ENCODE results near the gene PLEKHJ1. TPM values are rescaled to one million over a fixed set of nuclear protein-coding genes. Genes with fewer than 3 reads are reported as not detected.

The PLEKHJ1 gene
- total RNA-seq, 1 donor from 2014 or later = 107 TPM

GRCh38 chr19:2223959-2224358 lies 12.2 kb downstream of the PLEKHJ1 start:
- Mint-ChIP-seq H3K4me3 (no peak overlapping the region), H3K27me3 (no peaks in the 10 kb centered on the region), H3K4me1 (ENCODE audit: unreplicated experiment) (no peaks in the 10 kb centered on the region), H3K27ac (peak overlapping the region; percentile 58), H3K36me3 (no peaks in the 10 kb centered on the region), H3K9me3 (no peaks in the 10 kb centered on the region)
- DNase-seq (ENCODE audit: extremely low spot score, unreplicated experiment) = no peak
- TF ChIP-seq, protein P1, sequence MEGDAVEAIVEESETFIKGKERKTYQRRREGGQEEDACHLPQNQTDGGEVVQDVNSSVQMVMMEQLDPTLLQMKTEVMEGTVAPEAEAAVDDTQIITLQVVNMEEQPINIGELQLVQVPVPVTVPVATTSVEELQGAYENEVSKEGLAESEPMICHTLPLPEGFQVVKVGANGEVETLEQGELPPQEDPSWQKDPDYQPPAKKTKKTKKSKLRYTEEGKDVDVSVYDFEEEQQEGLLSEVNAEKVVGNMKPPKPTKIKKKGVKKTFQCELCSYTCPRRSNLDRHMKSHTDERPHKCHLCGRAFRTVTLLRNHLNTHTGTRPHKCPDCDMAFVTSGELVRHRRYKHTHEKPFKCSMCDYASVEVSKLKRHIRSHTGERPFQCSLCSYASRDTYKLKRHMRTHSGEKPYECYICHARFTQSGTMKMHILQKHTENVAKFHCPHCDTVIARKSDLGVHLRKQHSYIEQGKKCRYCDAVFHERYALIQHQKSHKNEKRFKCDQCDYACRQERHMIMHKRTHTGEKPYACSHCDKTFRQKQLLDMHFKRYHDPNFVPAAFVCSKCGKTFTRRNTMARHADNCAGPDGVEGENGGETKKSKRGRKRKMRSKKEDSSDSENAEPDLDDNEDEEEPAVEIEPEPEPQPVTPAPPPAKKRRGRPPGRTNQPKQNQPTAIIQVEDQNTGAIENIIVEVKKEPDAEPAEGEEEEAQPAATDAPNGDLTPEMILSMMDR (conservative IDR thresholded peaks at IDR 0.05) = no peak

GRCh38 chr19:2223391-2223790 lies 12.7 kb downstream of the PLEKHJ1 start:
- H3K9me3 Mint-ChIP-seq = no peaks in the 10 kb centered on the region
- H3K27me3 Mint-ChIP-seq = no peaks in the 10 kb centered on the region
- no peak overlapping the region for H3K4me3 Mint-ChIP-seq
- H3K4me1 Mint-ChIP-seq (ENCODE audit: unreplicated experiment) = no peaks in the 10 kb centered on the region
- DNase-seq (ENCODE audit: extremely low spot score, unreplicated experiment) = no peak
- H3K27ac Mint-ChIP-seq = no peak overlapping the region
- H3K36me3 Mint-ChIP-seq = no peaks in the 10 kb centered on the region
- TF ChIP-seq, protein P1 (conservative IDR thresholded peaks at IDR 0.05) = no peak

- H3K4me1 Mint-ChIP-seq (ENCODE audit: unreplicated experiment) = no peaks in the 10 kb centered on the region
- H3K27ac Mint-ChIP-seq = no peak overlapping the region
- no peak for DNase-seq (ENCODE audit: extremely low spot score, unreplicated experiment)
- TF ChIP-seq, protein P1 (conservative IDR thresholded peaks at IDR 0.05) = peak; percentile 36
- H3K9me3 Mint-ChIP-seq = no peaks in the 10 kb centered on the region
- no peaks in the 10 kb centered on the region for H3K27me3 Mint-ChIP-seq
- no peak overlapping the region for H3K4me3 Mint-ChIP-seq
- peaks cover 4% of the 10 kb centered on the region for H3K36me3 Mint-ChIP-seq
These were observed 14.2 kb downstream of the PLEKHJ1 start for GRCh38 chr19:2221918-2222317.

DNA sequence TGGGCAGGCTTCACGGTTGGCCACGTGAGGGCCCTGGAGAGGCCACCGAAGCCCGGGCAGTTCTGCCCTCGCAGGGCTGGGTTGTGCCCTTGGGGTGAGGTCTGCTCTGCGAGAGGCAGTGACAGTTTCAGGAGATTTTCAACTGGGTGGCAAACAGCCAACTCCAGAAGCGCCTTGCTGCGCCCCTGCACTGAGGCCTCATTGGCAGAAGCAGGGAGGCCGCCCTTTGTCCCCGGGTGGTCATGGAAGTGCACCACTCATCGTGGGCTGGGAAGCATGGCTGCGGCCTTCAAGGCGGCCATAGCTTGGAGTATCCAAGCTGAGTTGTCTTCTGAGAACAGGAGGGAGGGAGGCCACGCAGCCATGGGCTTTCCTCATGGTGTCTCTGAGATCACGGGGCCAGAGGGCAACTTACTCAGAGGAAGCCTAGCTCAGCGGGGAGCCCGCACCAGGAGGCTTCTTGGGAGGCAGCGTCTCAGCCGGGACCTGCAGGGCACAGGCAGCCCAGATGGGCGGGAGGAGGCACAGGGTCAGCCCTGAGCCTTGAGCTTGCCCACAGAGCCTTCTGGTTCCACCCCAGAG lies 14.8 kb downstream of the PLEKHJ1 start:
- Mint-ChIP-seq H3K27ac (no peak overlapping the region), H3K36me3 (peaks cover 5% of the 10 kb centered on the region), H3K9me3 (no peaks in the 10 kb centered on the region), H3K4me1 (ENCODE audit: unreplicated experiment) (no peaks in the 10 kb centered on the region), H3K27me3 (no peaks in the 10 kb centered on the region), H3K4me3 (no peak overlapping the region)
- no peak for DNase-seq (ENCODE audit: extremely low spot score, unreplicated experiment)
- TF ChIP-seq, protein P1 (conservative IDR thresholded peaks at IDR 0.05) = no peak

- TF ChIP-seq, protein P1 (conservative IDR thresholded peaks at IDR 0.05) = no peak
- peaks cover 5% of the 10 kb centered on the region for H3K36me3 Mint-ChIP-seq
- H3K27me3 Mint-ChIP-seq = no peaks in the 10 kb centered on the region
- DNase-seq (ENCODE audit: extremely low spot score, unreplicated experiment) = no peak
- no peaks in the 10 kb centered on the region for H3K4me1 Mint-ChIP-seq (ENCODE audit: unreplicated experiment)
- no peak overlapping the region for H3K4me3 Mint-ChIP-seq
- H3K9me3 Mint-ChIP-seq = no peaks in the 10 kb centered on the region
- no peak overlapping the region for H3K27ac Mint-ChIP-seq
These were observed 16.4 kb downstream of the PLEKHJ1 start for GRCh38 chr19:2219726-2220125.

DNA sequence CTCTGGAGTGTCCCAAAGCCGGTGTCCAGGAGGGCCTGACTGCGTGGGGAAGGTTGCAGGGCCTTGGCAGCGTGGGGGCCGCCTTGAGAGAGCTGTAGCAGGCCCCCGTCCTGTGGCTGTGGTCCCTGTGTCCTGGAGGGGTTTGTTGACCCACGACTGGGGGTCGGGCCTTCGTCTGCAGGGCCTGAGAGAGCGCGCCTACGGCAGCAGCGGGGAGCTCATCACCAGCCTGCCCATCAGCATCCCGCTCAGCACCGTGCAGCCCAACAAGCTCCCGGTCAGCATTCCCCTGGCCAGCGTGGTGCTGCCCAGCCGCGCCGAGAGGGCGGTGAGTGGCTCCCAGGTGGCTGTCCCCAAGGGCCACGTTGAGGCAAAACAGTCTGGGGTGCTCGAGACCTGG lies 18.5 kb downstream of the PLEKHJ1 start:
- Mint-ChIP-seq H3K4me1 (ENCODE audit: unreplicated experiment) (no peaks in the 10 kb centered on the region), H3K36me3 (peaks cover 5% of the 10 kb centered on the region), H3K27ac (no peak overlapping the region), H3K27me3 (no peaks in the 10 kb centered on the region), H3K4me3 (no peak overlapping the region), H3K9me3 (no peaks in the 10 kb centered on the region)
- no peak for DNase-seq (ENCODE audit: extremely low spot score, unreplicated experiment)
- TF ChIP-seq, protein P1 (conservative IDR thresholded peaks at IDR 0.05) = no peak

Data from type B pancreatic cell (in vitro differentiated cells).